HG03039 (cell line): Measurements from ENCODE around the gene TMEM120A.

Experiments
- ATAC-seq: cut with Tn5 transposase; IDR thresholded peaks from one replicate; pipeline ENCODE4 v1.9.1; 2021; ENCODE audit warnings: mild to moderate bottlenecking, moderate library complexity; ENCODE audit not compliant: unreplicated experiment

Gene TMEM120A

GRCh38 chr7:75995996-75996395, 1.6 kb upstream of the TMEM120A start:
- ATAC-seq: no peak

- no peak for ATAC-seq
Measured at GRCh38 chr7:75995052-75995471, 667 bp upstream of the TMEM120A start.

DNA sequence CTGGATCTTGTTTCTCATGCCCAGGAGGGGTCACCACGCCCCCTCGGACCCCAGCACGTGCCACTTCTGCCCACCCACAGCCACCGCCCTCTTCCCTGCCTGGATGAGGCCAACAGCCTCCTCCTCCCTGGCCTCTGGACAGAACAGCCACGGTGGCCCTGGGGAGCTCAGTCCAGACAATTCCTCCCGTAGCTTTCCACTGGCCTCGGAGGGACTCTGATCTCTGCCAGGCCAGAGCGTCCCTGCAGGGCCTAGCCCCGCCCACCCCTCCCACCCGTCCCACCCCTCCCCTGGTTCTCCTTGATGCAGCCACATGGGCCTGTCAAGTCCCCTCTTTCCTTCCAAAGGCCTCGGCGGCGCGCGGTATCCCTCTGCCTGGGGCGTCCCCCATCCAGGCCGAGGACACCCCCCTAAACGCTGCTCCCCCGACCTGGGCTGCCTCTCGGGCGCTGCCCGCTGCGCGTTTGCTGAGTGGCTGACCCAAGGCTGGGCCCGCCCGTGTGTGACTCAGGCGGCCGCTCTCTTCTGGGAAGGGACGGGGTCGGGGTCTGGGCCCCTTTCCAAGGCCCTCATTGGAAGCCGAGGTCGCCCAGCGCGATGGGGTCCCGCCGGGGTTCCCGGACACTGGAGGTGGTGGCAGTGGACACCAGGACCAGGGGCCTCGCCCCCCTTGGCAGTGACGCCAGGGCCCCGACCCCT, 557 bp downstream of the TMEM120A start:
- ATAC-seq: peak; percentile 7

- ATAC-seq: no peak
Measured at GRCh38 chr7:75992083-75992755, 2.2 kb downstream of the TMEM120A start.

DNA sequence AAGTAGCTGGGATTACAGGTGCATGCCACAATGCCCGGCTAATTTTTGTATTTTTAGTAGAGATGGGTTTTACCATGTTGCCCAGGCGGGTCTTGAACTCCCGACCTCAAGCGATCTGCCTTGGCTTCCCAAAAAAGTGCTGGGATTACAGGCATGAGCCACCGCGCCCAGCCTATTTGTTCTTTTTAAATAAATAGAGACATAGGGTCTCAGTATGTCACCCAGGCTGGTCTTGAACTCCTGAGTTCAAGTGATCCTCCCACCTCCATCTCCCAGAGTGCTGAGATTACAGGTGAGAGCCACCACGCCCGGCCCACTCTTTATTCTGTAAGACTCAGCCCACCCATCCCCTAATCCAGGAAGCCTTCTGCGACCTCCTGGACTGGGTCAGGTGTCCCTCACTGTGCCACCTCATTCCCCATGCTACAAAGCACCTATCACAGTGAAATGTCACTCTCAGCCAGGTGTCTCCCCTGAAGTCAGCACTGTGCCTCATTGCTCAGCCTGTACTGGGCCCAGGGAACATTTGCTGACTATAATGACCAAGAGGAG, 2.8 kb downstream of the TMEM120A start:
- ATAC-seq: no peak

DNA sequence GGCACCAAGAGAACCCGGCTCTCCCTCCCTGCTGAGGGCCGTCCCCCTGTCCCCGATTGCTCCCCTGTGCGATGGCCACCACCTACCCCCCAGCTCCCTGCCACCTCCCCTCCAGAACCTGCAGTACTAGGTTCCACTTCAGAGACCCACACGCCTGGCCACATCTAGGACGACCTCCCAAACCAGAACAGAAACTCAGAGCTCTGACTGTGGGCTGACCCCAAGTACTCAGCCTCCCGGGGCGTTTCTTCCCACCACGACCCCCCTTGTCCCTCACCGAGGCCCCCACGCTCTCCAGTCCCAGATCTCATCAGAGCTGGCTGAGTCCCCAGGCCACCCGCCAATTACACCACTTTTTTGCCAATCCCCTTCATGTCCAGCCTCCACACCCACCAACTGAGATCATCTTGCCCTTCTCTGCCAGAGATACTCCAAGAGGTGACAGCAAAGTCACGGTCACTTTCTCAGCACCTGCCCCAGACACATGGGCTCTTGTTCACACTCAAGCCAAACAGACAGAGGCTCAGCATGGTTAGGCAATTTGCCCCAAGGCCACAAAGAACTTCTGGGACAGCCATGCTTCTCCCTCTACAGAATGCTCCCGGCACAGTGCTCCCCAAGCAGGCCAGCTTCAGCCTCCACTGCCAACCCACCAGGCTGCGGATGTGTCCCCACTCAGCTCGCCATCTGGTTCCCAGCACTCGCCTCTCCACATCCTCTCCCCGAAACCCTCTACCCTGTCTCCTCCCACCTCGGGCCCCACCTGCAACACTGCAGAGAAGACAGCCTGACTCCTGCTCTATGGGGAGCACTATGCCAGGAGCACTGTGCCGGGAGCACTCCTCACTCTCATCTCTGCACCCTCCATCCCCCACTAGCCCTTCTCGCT, 4.7 kb downstream of the TMEM120A start:
- no peak for ATAC-seq

DNA sequence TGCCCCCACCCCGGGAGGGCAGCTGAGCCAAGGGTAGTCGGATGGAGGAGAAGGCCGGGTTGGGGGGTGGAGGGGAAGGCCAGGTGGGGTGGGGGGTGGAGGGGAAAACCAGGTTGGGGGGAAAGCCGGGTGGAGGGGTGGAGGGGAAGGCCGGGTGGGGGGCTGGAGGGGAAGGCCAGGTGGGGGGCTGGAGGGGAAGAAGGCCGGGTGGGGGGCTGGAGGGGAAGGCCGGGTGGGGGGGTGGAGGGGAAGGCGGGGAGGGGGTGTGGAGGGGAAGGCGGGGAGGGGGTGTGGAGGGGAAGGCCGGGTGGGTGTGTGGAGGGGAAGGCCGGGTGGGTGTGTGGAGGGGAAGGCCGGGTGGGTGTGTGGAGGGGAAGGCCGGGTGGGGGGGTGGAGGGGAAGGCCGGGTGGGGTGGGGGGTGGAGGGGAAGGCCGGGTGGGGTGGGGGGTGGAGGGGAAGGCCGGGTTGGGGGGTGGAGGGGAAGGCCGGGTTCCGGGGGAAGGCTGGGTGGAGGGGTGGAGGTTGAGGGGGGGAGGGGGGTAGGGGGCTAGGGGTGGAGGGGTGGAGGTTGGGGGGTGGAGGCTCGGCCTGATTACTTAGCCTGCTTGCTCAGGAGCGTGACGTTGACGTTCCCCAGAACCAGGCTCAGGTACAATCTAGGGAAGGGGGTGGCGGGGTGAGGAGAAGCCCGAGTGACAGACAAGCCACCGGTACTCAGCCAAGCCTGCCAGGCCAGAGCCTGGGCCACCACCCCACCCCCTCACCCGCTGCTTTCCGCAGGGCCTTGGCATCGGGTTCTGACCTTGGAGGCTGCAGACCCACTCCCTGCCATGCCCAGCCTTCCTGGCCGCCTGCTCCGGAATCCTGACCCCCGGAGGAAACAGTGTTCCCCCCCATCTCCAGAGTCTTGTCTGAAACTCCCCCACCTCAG, 5.6 kb downstream of the TMEM120A start:
- no peak for ATAC-seq

DNA sequence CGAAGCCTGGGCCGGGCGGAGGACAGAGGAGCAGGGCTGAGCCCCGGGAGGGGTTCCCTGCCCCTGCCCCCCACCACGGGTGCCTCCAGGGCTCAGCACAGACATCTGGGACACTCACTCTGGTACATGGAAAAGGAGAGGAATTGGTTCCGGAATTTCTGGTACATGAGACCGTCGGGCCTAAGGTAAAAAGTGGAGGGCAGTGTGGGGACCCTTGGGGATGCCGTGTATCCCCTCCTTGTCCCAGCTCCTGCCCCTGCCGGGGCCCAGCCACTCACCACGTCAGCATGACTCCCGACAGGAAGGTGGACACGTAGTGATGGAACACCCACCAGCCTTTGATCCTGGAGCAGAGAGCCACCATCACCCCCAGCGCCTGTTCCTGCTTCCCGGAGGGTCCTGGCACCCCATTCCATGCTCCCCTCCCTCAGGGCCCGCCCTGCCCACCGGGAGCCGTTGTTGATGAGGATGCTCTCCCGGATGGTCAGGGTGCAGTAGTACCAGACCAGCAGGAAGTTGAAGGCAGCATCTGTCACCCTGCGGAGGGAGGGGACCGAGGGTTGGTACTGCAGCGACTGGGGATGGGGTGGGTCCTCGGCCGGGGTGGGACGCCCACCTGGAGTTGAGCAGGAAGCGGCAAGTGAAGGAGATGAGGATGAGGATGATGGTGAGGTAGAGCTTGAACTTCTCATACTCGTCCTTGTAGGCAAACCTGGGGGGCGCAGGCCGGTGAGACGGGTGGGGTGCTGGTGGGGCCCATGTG, 6.4 kb downstream of the TMEM120A start:
- no peak for ATAC-seq

GRCh38 chr7:75987026-75987804, 7.2 kb downstream of the TMEM120A start:
- no peak for ATAC-seq

DNA sequence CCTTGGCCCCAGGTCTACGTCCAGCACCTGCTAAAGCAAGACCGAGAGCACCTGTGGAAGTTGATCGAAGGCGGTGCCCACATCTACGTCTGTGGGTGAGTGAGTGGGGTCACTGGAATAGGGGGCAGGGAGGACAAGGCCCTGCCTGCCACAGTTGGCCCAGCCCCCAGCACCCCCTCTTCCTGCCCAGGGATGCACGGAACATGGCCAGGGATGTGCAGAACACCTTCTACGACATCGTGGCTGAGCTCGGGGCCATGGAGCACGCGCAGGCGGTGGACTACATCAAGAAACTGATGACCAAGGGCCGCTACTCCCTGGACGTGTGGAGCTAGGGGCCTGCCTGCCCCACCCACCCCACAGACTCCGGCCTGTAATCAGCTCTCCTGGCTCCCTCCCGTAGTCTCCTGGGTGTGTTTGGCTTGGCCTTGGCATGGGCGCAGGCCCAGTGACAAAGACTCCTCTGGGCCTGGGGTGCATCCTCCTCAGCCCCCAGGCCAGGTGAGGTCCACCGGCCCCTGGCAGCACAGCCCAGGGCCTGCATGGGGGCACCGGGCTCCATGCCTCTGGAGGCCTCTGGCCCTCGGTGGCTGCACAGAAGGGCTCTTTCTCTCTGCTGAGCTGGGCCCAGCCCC, 8.1 kb downstream of the TMEM120A start:
- no peak for ATAC-seq

DNA sequence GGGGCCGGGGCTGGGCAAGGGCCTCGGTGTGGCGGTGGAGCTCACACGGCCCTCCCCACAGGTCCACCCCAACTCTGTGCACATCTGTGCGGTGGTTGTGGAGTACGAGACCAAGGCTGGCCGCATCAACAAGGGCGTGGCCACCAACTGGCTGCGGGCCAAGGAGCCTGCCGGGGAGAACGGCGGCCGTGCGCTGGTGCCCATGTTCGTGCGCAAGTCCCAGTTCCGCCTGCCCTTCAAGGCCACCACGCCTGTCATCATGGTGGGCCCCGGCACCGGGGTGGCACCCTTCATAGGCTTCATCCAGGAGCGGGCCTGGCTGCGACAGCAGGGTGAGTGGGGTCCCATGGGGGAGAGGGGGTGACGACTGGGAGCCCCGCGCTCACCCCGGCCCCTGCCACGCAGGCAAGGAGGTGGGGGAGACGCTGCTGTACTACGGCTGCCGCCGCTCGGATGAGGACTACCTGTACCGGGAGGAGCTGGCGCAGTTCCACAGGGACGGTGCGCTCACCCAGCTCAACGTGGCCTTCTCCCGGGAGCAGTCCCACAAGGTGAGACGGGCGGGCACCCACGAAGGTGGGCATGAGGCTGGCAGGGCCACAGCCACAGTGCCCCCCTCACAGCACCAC, 8.8 kb downstream of the TMEM120A start:
- no peak for ATAC-seq

DNA sequence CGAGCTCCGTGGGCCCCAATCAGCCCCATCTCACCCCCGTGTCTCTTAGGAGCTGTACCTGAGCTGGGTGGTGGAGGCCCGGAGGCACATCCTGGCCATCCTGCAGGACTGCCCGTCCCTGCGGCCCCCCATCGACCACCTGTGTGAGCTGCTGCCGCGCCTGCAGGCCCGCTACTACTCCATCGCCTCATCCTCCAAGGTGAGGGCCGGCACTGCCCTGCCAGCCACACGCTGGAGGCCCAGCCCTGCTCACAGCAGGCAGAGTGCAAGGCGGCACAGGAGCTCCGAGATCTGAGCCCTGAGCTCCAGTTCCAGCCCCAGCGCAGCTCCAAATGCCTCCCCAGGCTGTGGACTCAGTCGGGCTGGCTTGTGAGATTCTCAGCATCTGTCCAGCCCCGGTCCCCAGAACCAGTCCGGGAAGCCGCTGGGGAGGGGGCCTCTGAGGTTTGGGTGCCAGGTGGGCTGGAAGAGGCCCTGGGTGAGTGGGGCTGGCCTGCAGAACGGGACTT, 9.3 kb downstream of the TMEM120A start:
- no peak for ATAC-seq

DNA sequence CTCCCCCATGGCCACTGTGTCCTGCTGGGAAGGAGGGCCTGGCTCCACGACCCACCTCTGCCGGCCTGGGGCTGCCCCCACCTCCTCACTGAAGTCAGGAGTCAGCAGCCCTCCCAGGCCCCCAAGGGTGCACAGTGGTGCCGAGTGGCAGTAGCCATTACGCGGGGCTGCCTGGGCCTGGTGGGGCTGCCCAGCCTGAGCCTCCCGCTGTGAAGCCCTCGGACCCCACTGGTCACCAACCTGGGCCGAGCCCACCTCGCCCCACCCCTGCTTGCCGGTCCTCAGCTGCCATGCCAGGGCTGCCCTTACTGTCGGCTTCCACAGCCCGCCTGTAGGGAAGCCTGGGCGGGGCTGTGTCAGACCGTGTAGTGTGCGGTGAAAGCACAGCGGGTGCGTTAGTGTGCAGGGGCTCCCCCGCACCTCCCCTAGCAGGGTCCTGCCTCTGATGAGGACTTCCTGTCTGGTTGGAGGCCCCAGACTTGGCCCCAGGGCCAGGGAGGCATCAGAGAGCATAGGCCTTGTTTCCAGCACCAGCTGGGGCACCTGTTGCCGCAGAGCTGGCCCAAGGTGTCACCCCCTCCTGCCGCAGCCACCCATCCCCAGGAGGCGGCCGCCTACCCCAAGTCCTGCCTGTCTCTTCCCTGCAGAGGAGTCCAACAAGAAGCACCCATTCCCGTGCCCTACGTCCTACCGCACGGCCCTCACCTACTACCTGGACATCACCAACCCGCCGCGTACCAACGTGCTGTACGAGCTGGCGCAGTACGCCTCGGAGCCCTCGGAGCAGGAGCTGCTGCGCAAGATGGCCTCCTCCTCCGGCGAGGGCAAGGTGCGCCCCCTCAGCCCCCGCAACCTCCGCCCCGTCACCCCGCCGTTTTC, 10.0 kb downstream of the TMEM120A start:
- no peak for ATAC-seq

GRCh38 chr7:75983471-75984129, 10.8 kb downstream of the TMEM120A start:
- ATAC-seq: no peak

DNA sequence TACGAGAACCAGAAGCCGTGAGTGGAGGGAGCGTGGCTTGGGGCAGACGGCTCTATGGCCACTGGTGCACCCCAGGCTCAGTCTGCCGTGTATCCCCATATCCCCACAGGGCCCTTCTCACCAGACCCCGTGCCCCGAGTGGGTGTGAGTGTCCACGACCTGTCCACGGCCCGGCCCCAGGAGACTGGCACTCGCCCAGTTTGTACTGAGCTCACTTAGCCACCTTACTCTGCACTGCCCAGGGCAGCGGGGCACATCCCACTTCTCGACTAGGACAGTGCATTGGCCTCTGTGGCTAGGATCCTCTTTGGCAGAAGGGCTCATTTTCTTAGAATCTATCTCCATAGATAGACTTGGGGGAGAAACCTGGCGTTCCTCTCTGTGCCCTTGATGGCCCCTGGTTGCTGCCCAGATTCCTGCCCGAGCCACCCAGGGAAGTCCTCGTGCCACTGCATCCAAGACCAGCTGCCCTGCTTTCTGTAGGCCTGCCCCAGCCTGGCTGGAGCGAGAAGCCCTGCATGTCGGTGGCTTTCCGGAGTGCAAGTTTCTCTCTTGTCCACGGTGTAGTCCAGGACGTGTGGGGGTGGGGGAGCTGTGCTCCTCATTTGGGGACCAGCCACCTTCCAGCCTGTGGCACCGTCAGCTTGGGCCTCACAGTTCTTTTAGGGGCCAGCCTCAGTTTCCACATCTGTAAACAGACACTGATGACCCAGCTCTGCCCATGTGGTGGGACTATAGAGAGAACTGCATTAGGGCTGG, 11.9 kb downstream of the TMEM120A start:
- no peak for ATAC-seq
